ENCODE measurements around the gene LRP1. TPM values are rescaled to one million over a fixed set of nuclear protein-coding genes. Genes with fewer than 3 reads are reported as not detected.

Gene LRP1
- total RNA-seq, 1 donor from 2014 or later = 253 TPM

- Mint-ChIP-seq H3K36me3 (peaks cover 26% of the 10 kb centered on the region), H3K27ac (no peak overlapping the region), H3K9me3 (no peaks in the 10 kb centered on the region), H3K4me1 (peaks cover 27% of the 10 kb centered on the region), H3K27me3 (ENCODE audit: low read depth) (peaks cover 37% of the 10 kb centered on the region), H3K4me3 (peak overlapping the region; percentile 95)
- TF ChIP-seq CTCF (IDR thresholded peaks at IDR 0.05; ENCODE audit: unreplicated experiment) = no peak
- no peak for DNase-seq (ENCODE audit: low spot score in 2 of 2, unreplicated experiment in 2 of 2)
Observed at GRCh38 chr12:57231276-57232021, 103.2 kb downstream of the LRP1 start.

- Mint-ChIP-seq H3K9me3 (no peaks in the 10 kb centered on the region), H3K4me1 (peaks cover 26% of the 10 kb centered on the region), H3K27me3 (ENCODE audit: low read depth) (peaks cover 39% of the 10 kb centered on the region), H3K36me3 (peaks cover 26% of the 10 kb centered on the region), H3K27ac (no peak overlapping the region), H3K4me3 (no peak overlapping the region)
- TF ChIP-seq CTCF (IDR thresholded peaks at IDR 0.05; ENCODE audit: unreplicated experiment) = no peak
- no peak for DNase-seq (ENCODE audit: low spot score in 2 of 2, unreplicated experiment in 2 of 2)
Observed at GRCh38 chr12:57232156-57232756, 104.0 kb downstream of the LRP1 start.

- TF ChIP-seq CTCF (IDR thresholded peaks at IDR 0.05; ENCODE audit: unreplicated experiment) = no peak
- H3K9me3 Mint-ChIP-seq = no peaks in the 10 kb centered on the region
- H3K27me3 Mint-ChIP-seq (ENCODE audit: low read depth) = peaks cover 45% of the 10 kb centered on the region
- no peak for DNase-seq (ENCODE audit: low spot score in 2 of 2, unreplicated experiment in 2 of 2)
- H3K27ac Mint-ChIP-seq = no peak overlapping the region
- no peak overlapping the region for H3K4me3 Mint-ChIP-seq
- H3K36me3 Mint-ChIP-seq = peaks cover 26% of the 10 kb centered on the region
- peaks cover 28% of the 10 kb centered on the region for H3K4me1 Mint-ChIP-seq
Observed at GRCh38 chr12:57233357-57234232, 105.3 kb downstream of the LRP1 start.

- Mint-ChIP-seq H3K4me1 (peaks cover 32% of the 10 kb centered on the region), H3K27me3 (ENCODE audit: low read depth) (peaks cover 51% of the 10 kb centered on the region), H3K27ac (no peak overlapping the region), H3K36me3 (peaks cover 26% of the 10 kb centered on the region), H3K4me3 (no peak overlapping the region), H3K9me3 (no peaks in the 10 kb centered on the region)
- no peak for DNase-seq (ENCODE audit: low spot score in 2 of 2, unreplicated experiment in 2 of 2)
- TF ChIP-seq CTCF (IDR thresholded peaks at IDR 0.05; ENCODE audit: unreplicated experiment) = no peak
Observed at GRCh38 chr12:57234233-57234570, 105.9 kb downstream of the LRP1 start.

GRCh38 chr12:57234571-57235016 lies 106.3 kb downstream of the LRP1 start:
- peaks cover 52% of the 10 kb centered on the region for H3K27me3 Mint-ChIP-seq (ENCODE audit: low read depth)
- no peak overlapping the region for H3K27ac Mint-ChIP-seq

More at GRCh38 chr12:57234571-57235016, 106.3 kb downstream of the LRP1 start:
- H3K36me3 Mint-ChIP-seq = peaks cover 26% of the 10 kb centered on the region
- peaks cover 32% of the 10 kb centered on the region for H3K4me1 Mint-ChIP-seq
- H3K4me3 Mint-ChIP-seq = no peak overlapping the region
- no peaks in the 10 kb centered on the region for H3K9me3 Mint-ChIP-seq
- DNase-seq (ENCODE audit: low spot score in 2 of 2, unreplicated experiment in 2 of 2) = no peak
- TF ChIP-seq CTCF (IDR thresholded peaks at IDR 0.05; ENCODE audit: unreplicated experiment) = no peak
